SKM-1 treated with dmso at 0.1 percent for 144 hours (cell line): ENCODE results near the gene DNAJB12.
"Not testable (repeated sequence)": the region's sequence is repeated elsewhere in the genome, so short reads cannot be mapped to it uniquely, and the experiment has no call there.

Experiments used
- DNase-seq: peaks from one replicate; lab custom pipeline; 2025; ENCODE audit not compliant: unreplicated experiment; lab: John Stamatoyannopoulos, UW

The DNAJB12 gene

DNA sequence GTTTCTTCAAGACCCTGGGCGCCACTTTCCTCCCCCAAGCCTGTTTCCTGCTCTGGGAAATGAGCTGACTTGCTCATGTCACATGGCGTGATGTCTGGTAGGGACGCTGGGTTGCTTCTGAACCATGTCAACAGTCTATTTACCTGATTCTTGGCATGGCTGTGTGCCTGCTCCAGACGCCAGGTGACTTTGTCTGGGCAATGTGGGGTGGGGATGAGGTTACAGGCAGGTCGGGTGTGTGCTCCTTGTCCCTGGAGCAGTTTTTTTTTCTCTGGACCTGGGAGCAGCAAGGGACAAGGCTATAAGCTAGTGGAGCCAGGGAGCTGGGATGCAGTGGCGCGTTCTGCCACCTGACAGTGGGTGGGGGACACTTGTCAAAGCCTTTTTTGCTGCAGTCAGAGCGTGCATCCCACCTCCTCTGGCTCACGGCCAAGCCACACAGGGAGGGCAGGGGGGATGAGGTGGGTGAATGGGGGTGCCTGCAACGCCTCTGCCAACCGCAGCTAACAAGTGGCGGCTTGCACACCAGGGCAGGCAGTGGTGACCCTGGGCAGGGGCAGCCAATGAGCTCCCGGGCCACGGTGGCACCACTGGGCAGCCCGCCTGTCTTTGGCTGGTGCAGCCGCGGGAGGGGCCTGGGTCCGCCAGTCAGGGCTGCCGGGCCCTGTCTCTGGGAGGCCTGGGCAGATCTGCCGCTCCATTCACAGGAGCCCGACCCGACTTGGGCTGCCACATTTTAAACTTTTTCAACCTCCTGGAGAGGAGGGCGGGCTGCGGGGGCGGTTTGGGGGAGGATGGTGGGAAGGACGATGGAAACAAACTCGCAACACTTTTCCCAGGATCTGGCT is 22.9 kb downstream of the DNAJB12 start:
- DNase-seq = peak; percentile 41

- DNase-seq = no peak
These were observed 24.7 kb downstream of the DNAJB12 start for GRCh38 chr10:72330069-72330426.

GRCh38 chr10:72329290-72330068 is 25.2 kb downstream of the DNAJB12 start:
- no peak for DNase-seq

- DNase-seq = no peak
These were observed 25.9 kb downstream of the DNAJB12 start for GRCh38 chr10:72328829-72329204.

GRCh38 chr10:72328045-72328828 is 26.5 kb downstream of the DNAJB12 start:
- DNase-seq = no peak

DNA sequence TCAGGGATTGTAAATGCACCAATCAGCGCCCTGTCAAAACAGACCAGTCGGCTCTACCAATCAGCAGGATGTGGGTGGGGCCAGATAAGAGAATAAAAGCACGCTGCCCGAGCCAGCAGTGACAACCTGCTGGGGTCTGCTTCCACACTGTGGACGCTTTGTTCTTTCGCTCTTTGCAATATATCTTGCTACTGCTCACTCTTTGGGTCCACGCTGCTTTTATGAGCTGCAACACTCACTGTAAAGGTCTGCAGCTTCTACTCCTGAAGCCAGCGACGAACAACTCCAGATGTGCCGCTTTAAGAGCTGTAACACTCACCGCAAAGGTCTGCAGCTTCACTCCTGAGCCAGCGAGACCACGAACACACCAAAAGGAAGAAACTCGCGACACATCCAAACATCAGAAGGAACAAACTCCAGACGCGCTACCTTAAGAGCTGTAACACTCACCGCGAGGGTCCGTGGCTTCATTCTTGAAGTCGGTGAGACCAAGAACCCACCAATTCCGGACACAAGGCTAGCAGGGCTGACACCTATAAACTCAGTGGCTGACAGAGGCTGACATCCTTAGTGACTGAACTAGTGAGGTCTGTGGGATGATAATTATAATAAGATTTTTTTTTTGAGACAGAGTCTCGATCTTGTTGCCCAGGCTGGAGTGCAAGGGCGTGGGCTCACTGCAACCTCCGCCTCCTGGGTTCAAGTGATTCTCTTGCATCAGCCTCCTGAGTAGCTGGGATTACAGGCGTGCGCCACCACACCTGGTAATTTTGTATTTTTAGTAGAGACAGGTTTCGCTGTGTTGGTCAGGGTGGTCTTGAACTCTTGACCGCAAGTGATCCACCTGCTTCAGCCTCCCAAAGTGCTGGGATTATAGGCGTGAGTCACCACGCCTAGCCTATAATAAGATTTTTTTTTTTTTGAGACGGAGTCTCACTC is 27.8 kb downstream of the DNAJB12 start:
- not testable (repeated sequence) for DNase-seq

DNA sequence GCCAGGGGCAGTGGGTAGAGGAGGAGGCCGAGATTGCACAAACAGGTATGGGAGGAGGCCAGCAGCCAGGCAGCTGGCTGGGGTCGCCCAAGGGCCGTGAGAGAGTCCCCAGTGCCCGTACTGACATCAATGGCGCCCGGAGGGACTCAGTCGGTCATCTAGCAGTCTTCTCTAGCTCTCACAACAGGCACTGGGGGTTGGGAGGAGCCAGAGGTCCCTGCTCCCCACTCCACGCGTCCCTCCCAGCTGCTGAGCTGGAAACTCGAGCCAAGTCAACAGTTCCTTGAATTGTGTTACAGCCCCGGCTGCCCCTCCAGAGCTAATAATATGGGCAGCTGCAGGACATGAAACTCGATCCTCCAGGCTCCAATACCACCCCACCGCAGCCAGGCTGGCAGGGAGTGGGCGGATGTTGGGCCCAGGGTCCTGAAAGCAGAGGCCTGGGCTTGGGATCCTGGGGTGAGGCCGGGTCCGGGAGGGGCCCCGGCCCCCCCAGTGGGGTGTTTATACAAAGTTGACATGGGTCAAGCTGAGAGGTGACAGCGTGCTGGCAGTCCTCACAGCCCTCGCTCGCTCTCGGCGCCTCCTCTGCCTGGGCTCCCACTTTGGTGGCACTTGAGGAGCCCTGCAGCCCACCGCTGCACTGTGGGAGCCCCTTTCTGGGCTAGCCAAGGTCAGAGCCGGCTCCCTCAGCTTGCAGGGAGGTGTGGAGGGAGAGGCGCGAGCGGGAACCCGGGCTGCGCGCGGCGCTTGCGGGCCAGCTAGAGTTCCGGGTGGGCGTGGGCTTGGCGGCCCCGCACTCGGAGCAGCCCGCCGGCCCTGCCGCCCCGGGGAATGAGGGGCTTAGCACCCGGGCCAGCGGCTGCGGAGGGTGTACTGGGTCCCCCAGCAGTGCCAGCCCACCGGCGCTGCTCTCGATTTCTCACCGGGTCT is 29.2 kb downstream of the DNAJB12 start:
- not testable (repeated sequence) for DNase-seq

DNA sequence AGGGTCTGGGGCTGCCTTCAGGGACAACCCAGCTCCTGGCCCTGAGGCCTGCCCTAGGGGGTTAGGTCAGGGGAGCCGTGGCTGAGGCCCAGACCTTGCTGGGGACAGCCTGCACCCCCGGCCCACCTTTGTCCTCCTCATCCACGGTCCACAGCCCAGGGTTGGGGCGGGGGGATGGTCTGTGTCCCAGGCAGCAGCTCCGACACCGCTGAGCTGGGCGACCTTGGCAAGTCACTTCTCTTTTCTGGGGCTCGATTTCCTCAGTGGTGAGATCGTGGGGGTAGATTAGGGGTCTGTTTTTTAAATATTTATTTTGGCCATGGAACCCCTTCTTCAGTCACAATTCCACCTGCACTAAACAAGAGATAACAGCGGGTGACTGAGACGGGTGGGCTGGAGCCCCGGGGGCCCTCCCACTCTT is 30.9 kb downstream of the DNAJB12 start:
- DNase-seq = peak; percentile 44

DNA sequence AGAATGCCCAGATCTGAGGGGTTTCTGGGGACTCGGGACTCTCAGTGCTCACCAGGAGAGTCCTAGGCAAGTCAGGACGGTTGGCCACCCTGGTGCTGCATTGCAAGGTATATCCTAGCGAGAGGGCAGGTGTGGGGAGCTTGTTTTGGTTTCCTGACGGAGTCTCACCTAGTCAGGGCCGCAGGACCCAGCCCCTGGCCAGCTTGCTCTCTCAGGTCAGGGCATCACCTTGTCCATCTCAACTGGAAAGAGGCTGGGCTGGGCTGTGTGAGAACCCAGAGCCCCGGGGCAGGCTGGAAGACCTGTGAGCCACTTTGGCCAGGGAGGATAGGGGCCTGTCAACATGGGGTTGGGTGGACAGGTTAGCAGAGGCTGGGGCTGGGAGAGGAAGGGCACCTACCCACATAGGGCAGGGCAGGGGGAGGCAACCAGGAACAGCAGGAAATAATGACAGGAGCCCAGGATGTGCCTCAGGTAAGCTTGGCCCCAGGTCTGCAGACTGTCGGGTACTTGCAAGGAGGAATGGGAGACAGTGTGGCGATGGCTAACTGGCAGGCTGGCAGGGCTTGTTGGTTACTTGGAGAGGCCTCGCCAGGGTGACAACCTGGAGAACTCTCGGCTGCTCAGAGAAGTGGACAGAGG is 31.5 kb downstream of the DNAJB12 start:
- no peak for DNase-seq

DNA sequence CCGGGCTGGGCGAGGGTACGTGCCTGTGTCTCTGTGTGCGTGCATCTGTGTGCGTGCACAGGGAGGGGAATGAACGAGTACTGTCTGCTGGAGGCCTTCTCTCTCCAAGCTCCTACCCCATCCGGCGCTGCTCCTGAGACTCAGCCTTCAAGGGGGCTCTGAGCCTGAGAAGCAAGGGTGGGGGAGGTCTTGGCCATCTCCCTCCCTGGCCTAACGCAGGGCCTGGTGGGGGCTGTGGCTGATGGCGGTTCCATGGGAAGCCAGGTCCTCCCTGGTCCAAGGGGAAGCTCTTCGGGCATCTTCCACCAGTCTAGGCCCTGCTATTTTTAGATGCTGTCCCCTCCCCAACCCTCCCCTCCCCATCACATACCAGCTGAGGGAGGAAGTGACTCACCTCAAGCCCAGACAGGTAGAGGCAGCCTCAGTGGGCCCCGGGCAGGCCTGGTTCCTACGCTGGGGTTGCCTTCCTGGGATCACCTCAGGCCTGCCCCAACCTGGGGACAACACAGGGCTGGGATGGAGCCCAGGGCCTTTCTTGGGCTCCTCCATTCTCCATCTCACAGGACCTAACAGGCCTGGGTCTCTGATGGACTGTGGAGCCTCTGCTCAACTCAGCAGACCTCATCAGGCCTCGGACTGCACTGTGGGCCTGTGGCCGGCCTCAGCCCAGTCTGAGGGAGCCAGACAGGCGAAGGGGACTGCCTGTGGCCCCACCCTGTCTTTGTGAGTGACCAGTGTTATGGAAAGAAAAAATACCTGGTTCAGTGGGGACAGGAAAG is 32.2 kb downstream of the DNAJB12 start:
- DNase-seq = no peak

- DNase-seq = no peak
These were observed 32.8 kb downstream of the DNAJB12 start for GRCh38 chr10:72322030-72322279.

- DNase-seq = no peak
These were observed 33.3 kb downstream of the DNAJB12 start for GRCh38 chr10:72321248-72322029.

DNA sequence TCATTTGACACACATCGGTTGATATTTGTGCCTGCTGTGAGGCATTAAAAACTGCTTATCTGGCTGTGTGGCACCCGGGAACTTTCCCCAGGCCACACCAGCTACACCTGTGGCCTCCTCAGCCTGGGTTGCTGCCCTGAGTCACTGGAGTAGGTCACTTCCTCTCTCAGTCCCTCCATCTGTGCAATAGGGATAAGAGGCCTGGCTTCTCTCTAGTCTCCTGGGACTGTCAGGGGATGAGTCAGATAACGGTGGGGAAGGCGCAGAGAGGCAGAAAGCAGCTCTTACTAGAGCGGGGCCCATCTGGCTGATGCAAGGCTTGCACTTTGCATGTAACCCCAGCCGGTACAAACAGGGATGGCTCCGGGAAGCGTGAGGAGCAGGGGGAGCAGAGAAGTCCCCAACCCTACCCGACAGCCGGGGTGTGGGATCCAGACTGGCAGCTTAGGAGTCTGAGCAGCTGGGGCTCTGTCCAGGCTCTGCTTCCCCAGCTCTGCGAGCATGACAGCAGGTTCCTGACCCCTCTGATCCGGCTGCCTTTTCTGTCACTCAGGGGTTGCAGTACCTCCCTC is 34.0 kb downstream of the DNAJB12 start:
- DNase-seq = peak; percentile 98

- peak; percentile 84 for DNase-seq
These were observed 35.1 kb downstream of the DNAJB12 start for GRCh38 chr10:72319416-72320254.

DNA sequence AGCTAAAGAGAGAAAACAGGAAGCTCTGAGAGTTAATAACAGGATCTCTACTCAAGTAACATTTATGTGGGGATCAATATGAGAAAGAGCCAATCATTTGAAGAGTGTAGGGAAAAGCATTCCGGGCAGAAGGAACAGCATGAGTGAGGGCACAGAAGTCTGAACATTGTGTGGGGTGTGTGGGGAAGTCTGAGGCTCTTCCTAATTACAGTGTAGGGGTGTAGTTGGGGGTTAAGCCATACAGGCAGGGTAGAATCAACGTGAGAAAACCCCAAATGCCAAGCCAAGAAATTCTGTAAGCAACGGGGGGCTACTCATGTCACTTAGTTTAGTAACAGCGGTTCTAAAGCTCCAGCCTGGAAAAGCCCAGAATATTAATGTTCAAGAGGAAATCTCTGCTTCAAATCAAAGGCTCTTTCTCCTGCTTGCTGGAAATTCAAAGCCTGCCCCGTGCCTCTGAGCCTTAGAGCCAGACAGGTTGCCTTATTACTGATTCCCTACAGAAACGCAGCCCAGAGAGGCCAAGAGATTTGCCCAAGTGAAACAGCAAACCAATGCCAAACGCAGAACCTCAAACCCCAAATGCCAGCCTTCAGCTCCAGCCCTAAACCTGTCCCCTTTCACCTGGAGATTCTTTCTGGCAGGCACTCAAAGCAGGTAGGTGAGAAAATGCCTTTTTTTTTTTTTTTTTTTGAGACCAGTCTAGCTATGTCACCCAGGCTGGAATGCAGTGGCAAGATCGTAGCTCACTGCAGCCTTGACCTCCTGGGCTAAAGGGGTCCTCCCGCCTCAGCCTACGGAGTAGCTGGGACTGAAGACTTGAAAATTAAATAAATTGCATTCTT is 36.1 kb downstream of the DNAJB12 start:
- peak; percentile 27 for DNase-seq
